Lower leg skin (tissue), 4 donors: ENCODE data around the gene PWWP2A. TPM values are rescaled to one million over a fixed set of nuclear protein-coding genes. Genes with fewer than 3 reads are reported as not detected.

ENCODE experiments used
- DNase-seq, 2 donors: peaks; one replicate each; pipeline ENCODE4 v3.0.0-alpha.2; 2019; ENCODE audit warnings: low spot score in 2 of 2
- H3K4me3 ChIP-seq: fragments of 200-600 bp; sonication (generic); 2 replicates; pipeline ENCODE4 v1.5.1; 2017; ENCODE audit warnings: mild to moderate bottlenecking, low read depth; ENCODE audit not compliant: poor library complexity, severe bottlenecking
- POLR2A ChIP-seq, 2 donors: fragments of 450-650 bp; IDR thresholded peaks; one replicate each; pipeline ENCODE4 v1.6.1; 2016 to 2017; ENCODE audit warnings: antibody characterized with exemption in 2 of 2, mild to moderate bottlenecking in 1 of 2, moderate library complexity in 1 of 2
- WGBS, 2 donors: methylation state at CpG; one replicate each; pipeline ENCODE4 v1.1.5; 2018; 5-methylcytosine and 5-hydroxymethylcytosine counted together
- intact Hi-C: fragments of 100-400 bp; cut with DNase I; formaldehyde crosslinking; loops from one replicate; pipeline ENCODE4 v1.15.0; 2023; ENCODE audit warnings: low total_unique reads
- total RNA-seq, 4 donors: library from RNA; depleted of rRNA; stranded (reverse); fragments of >200 nt; gene quantifications; one replicate each; pipeline ENCODE4 v1.1.0, GENCODE V29; 2016
- TF ChIP-seq, protein P1 (sequence below), 3 donors: fragments of 450-650 bp; IDR thresholded peaks; one replicate each; pipeline ENCODE4 v1.5.1; 2016; ENCODE audit warnings: antibody characterized with exemption in 3 of 3, mild to moderate bottlenecking in 3 of 3, moderate library complexity in 2 of 3

The PWWP2A gene
- total RNA-seq, 4 donors from 2014 or later = 43.3 to 46.9 (median 46.4) TPM

DNA sequence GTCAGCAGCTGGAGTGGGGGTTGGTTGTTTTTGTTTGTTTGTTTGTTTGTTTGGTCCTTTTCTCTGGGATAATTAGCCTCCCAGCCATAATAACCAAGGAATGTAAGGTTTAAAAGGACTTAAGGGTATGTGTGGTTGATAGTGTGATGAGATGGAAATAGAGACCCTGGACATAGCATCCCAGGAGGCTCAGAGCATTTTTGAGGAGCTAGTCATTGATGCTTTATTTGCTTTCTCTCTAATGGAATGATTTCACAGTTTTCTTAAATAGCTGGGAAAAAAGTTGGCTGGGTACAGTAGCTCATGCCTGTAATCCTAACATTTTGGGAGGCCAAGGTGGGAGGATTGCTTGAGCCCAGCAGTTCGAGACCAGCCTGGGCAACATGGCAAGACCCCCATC lies 65.2 kb downstream of the PWWP2A start:
- intact Hi-C loops = no loop called here
- H3K4me3 ChIP-seq = no peak overlapping the region
- 91 to 100% methylated on average over 1 of the region's 1 CpG for WGBS, 2 donors
- TF ChIP-seq POLR2A (IDR thresholded peaks at IDR 0.05) = no peak
- TF ChIP-seq, protein P1, sequence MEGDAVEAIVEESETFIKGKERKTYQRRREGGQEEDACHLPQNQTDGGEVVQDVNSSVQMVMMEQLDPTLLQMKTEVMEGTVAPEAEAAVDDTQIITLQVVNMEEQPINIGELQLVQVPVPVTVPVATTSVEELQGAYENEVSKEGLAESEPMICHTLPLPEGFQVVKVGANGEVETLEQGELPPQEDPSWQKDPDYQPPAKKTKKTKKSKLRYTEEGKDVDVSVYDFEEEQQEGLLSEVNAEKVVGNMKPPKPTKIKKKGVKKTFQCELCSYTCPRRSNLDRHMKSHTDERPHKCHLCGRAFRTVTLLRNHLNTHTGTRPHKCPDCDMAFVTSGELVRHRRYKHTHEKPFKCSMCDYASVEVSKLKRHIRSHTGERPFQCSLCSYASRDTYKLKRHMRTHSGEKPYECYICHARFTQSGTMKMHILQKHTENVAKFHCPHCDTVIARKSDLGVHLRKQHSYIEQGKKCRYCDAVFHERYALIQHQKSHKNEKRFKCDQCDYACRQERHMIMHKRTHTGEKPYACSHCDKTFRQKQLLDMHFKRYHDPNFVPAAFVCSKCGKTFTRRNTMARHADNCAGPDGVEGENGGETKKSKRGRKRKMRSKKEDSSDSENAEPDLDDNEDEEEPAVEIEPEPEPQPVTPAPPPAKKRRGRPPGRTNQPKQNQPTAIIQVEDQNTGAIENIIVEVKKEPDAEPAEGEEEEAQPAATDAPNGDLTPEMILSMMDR (IDR thresholded peaks at IDR 0.05) = no peak
- no peak for DNase-seq

DNA sequence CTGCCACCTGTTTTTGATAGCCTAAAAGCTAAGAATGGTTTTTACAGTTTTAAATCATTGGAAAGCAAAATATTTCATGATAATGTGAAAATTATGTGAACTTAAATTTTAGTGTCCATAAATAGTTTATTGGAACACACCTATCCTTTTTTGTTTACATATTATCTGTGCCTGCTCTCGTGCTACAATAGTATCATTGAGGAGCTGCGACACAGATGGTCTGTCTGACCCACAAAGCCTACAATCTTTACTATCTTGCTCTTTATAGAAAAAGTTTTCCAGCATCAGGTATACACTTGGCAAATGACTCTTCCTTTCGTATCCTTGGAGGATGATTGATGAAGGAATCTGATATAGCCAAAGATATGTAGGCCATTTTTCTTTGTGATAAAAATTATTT lies 70.2 kb downstream of the PWWP2A start:
- intact Hi-C loops = no loop called here
- WGBS, 2 donors = 77 to 91% methylated on average over 3 of the region's 3 CpGs
- no peak for TF ChIP-seq POLR2A (IDR thresholded peaks at IDR 0.05)
- TF ChIP-seq, protein P1 (IDR thresholded peaks at IDR 0.05) = no peak
- no peak for DNase-seq
- no peak overlapping the region for H3K4me3 ChIP-seq

DNA sequence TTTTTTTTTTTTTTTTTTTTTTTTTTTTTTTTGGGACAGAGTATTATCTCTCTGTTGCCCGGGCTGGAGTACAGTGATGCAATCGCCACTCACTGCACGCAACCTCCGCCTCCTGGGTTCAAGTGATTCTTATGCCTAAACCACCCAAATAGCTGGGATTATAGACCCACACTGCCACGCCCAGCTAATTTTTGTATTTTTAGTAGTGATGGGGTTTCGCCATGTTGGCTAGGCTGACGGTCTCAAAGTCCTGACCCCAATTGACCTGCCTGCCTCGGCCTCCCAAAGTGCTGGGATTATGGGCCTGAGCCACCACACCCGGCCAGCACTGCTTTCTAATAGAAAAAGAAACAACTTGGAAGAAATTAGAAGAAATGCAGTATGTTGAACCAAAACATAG lies 71.1 kb downstream of the PWWP2A start:
- intact Hi-C loops = no loop called here
- TF ChIP-seq, protein P1 (IDR thresholded peaks at IDR 0.05) = no peak
- no peak for TF ChIP-seq POLR2A (IDR thresholded peaks at IDR 0.05)
- no peak overlapping the region for H3K4me3 ChIP-seq
- WGBS, 2 donors = 73 to 76% methylated on average over 9 of the region's 9 CpGs
- DNase-seq = peak; percentile 24 to 87

DNA sequence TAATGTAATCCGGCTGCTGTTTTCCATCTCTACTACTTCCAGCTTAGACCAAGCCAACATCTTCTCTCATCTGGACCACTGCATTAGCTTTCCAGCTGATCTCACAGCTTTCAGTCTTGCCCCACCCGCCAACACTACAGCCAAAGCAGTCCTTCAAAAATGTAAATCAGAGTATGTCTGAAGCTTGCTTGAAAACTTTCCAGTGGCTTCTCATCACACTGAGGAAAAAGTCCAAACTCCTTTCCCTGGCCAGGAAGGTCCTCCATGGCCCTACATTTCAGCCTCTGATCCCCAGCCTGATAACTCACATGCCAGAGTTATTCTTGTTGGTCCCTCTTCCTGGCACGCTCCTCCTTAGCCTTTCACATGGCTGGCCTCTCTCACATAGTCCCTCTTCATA lies 71.8 kb downstream of the PWWP2A start:
- 57 to 71% methylated on average over 3 of the region's 3 CpGs for WGBS, 2 donors

DNA sequence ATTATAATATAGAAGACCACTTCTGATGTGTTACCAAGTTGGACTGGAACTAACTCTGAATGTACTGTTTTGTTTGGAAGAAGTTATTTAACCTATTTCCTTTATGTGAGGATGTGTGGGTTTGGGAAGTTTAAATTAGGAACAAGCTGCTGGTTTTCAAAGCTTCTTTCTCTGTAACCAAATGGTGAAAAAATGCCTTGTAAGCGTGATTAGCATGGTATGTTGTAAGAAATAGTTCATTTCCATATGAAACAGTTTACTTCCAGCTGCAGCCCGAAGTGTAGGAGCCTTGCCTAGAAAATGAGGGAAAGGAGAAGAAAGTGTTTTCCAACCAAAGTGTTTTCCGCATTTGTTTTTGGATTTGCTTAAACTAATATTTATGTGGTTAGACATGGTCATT lies 74.3 kb downstream of the PWWP2A start:
- no peak for DNase-seq
- 65 to 67% methylated on average over 3 of the region's 3 CpGs for whole genome bisulfite sequencing, 2 donors
- no peak for TF ChIP-seq POLR2A (IDR thresholded peaks at IDR 0.05)
- TF ChIP-seq, protein P1 (IDR thresholded peaks at IDR 0.05) = no peak
- H3K4me3 ChIP-seq = no peak overlapping the region
- intact Hi-C loops = no loop called here

More for the DNA sequence above, 71.8 kb downstream of the PWWP2A start:
- intact Hi-C loops = no loop called here
- DNase-seq = no peak
- no peak for TF ChIP-seq POLR2A (IDR thresholded peaks at IDR 0.05)
- TF ChIP-seq, protein P1 (IDR thresholded peaks at IDR 0.05) = no peak
- no peak overlapping the region for H3K4me3 ChIP-seq

DNA sequence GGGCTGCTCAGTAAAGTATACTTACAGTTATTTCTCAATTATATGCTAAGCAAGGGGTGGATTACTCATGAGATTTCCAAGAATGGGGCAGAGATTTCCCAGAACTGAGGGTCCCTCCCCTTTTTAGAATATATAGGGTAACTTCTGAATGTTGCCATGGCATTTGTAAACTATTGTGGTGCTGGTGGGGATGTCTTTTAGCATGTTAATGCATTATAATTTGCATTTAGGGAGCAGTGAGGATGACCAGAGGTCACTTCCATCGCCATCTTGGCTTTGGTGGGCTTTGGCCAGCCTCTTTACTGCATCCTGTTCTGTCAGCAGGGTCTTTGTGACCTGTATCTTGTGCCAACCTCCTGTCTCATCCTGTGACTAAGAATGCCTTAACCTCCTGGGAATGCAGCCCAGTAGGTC lies 74.9 kb downstream of the PWWP2A start:
- no peak for DNase-seq

More for the DNA sequence above, 74.9 kb downstream of the PWWP2A start:
- 87 to 95% methylated on average over 1 of the region's 1 CpG for WGBS, 2 donors
- TF ChIP-seq, protein P1 (IDR thresholded peaks at IDR 0.05) = no peak
- TF ChIP-seq POLR2A (IDR thresholded peaks at IDR 0.05) = no peak
- H3K4me3 ChIP-seq = no peak overlapping the region
- intact Hi-C loops = no loop called here
